ENCODE results near the gene NUDT22.

Gene NUDT22

DNA sequence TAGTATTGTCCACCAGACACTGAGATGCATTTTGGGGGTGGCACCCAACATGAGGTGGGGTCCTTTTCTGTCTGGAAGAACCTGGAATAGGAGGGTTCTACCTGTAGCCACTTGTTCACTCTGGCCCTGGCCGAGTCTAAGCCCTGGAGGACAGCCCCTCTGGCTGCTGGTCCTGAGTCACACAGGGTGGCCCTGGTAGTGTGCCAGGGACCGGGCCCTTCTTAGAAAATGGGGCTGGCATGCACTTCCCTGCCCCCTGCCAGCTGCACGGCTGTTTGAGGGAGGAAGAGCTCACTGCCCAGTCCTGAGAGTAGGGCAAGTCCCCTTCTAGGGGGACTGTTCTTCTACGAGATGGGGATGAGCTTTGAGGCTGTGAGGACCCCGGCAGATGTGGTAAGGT is 27.4 kb downstream of the NUDT22 start:
- peak overlapping the region; percentile 89 for H3K27ac ChIP-seq

DNA sequence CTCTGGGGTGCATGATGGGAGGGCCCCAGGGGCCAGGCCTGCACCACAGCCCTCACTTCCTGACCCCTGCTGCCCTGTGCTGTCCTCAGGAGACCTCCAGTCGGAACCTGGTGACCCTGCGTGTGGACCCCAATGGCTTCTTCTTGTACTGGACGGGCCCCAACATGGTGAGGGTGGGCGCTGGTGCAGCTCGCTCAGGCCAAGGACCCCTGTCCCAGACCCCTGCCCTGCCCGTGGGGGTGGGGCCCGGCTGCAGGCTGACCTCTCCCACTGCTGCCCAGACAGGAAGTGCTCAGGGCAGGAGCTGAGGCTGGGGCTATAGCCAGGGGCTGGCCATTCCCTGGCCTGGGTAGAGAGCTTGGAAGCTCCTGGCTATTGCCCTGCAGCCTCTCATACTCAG is 28.3 kb downstream of the NUDT22 start:
- H3K27ac ChIP-seq: peak overlapping the region; percentile 89; the same call in 1 of the 2 replicates
- TF ChIP-seq, protein P1, sequence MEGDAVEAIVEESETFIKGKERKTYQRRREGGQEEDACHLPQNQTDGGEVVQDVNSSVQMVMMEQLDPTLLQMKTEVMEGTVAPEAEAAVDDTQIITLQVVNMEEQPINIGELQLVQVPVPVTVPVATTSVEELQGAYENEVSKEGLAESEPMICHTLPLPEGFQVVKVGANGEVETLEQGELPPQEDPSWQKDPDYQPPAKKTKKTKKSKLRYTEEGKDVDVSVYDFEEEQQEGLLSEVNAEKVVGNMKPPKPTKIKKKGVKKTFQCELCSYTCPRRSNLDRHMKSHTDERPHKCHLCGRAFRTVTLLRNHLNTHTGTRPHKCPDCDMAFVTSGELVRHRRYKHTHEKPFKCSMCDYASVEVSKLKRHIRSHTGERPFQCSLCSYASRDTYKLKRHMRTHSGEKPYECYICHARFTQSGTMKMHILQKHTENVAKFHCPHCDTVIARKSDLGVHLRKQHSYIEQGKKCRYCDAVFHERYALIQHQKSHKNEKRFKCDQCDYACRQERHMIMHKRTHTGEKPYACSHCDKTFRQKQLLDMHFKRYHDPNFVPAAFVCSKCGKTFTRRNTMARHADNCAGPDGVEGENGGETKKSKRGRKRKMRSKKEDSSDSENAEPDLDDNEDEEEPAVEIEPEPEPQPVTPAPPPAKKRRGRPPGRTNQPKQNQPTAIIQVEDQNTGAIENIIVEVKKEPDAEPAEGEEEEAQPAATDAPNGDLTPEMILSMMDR (conservative IDR thresholded peaks at IDR 0.05): no peak

More for the DNA sequence above, 27.4 kb downstream of the NUDT22 start:
- TF ChIP-seq, protein P1 (conservative IDR thresholded peaks at IDR 0.05): no peak

DNA sequence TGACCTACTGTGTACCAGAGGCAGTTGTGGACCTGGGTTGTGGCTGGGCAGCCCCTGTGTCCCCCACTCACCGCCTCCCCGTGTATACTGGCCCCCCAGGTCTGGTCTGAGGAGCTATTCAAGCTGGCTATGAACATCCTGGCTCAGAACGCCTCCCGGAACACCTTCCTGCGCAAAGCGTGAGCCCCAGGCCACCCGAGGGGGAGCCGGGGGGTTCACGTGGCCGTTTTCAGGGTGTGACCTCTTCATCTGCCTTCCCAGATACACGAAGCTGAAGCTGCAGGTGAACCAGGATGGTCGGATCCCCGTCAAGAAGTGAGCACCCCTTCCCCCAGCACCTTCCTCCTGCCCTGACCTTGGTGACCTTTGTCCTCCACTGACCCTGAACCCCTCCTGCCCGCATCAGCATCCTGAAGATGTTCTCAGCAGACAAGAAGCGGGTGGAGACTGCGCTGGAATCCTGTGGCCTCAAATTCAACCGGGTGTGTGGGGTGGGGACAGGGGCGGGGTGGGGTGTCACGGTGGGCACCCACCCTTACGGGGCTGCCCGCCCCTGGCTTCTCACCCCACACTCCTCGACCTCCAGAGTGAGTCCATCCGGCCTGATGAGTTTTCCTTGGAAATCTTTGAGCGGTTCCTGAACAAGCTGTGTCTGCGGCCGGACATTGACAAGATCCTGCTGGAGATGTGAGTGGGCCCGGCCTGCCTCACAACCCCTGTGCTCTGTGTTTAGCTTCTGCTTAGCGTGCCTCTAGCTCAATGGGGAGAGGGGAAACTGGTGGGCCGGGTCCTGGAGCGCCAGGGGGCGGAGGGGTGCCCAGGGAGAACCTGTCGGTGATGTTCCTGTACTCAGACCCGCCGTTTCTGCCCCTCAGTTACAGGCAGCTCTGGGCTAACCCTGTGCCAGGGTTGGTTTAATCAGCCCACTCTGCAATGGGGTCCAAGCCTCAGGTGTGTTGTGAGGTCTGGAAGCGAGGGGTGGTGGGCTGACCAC is 29.4 kb downstream of the NUDT22 start:
- H3K27ac ChIP-seq: no peak overlapping the region
- TF ChIP-seq, protein P1 (conservative IDR thresholded peaks at IDR 0.05): no peak

DNA sequence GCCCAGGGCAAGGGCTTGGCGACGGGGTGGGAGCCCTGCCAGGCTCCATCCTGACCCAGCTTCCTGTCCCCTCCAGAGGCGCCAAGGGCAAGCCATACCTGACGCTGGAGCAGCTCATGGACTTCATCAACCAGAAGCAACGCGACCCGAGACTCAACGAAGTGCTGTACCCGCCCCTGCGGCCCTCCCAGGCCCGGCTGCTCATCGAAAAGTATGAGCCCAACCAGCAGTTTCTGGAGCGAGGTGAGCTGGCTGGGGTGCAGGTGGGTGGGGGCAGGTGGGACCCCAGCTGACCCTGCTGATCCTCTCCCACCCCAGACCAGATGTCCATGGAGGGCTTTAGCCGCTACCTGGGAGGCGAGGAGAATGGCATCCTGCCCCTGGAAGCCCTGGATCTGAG is 30.2 kb downstream of the NUDT22 start:
- TF ChIP-seq, protein P1 (conservative IDR thresholded peaks at IDR 0.05): no peak
- H3K27ac ChIP-seq: no peak overlapping the region

DNA sequence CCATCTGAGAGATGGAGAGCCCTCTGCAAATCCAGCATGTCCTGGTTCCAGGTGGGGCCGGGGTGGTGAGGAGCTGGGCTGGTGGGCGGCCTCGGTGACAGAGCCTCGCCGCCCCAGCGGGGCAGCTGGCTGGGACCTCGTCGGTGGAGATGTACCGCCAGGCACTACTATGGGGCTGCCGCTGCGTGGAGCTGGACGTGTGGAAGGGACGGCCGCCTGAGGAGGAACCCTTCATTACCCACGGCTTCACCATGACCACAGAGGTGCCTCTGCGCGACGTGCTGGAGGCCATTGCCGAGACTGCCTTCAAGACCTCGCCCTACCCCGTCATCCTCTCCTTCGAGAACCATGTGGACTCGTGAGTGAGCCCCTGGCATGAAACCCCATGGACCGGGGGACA is 32.3 kb downstream of the NUDT22 start:
- H3K27ac ChIP-seq: no peak overlapping the region
- TF ChIP-seq, protein P1 (conservative IDR thresholded peaks at IDR 0.05): no peak

DNA sequence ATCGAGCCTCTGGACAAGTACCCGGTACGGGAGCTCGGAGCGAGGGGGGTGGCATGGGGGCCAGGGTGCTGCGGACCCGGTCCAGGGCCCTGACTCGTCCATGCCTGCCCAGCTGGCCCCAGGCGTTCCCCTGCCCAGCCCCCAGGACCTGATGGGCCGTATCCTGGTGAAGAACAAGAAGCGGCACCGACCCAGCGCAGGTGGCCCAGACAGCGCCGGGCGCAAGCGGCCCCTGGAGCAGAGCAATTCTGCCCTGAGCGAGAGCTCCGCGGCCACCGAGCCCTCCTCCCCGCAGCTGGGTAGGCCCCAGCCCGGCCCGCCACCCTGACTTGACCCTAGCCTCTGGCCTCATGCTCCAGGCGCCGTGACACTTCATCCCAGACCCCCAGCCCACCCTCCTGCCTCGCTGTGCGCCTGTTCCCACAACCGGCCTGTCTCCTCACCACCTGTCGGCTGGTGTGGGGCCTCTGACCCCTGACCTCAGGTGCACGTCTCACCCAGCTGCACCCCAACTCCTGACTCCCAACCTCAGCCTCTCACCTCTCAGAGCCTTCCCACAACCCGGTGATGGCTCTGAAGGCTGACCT is 33.0 kb downstream of the NUDT22 start:
- TF ChIP-seq, protein P1 (conservative IDR thresholded peaks at IDR 0.05): no peak; the same call in 1 of the 2 replicates
- no peak overlapping the region for H3K27ac ChIP-seq

DNA sequence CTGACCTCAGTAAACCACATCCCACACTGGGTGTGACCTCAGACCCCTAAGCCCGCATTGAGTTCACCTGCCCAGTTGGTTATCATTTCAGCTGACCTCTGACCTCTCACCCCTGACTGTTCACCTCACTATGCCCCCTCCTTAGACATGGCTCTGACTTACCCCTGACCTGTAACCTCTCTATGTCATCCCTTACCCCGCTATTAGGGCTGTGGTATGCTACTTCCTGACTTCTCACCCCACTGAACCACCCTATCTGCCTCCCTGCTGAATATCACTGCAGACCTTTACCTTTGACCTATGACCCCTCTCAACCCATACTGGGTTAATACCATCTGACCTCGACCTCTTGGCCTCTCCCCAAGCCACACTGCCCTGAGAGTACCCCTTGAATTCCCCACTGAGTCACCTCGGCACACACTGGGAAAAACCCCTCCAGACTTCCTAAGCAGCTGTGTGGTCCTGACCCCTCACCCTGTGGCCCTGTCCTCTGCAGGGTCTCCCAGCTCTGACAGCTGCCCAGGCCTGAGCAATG is 33.5 kb downstream of the NUDT22 start:
- no peak overlapping the region for H3K27ac ChIP-seq
- TF ChIP-seq, protein P1 (conservative IDR thresholded peaks at IDR 0.05): no peak

Measured in VCaP (cell line).